ENCODE data around the gene BRSK2. TPM values are rescaled to one million over a fixed set of nuclear protein-coding genes. Genes with fewer than 3 reads are reported as not detected.

Gene BRSK2
- total RNA-seq, 4 donors from 2014 or later: 1.4 to 8.6 (median 2.0) TPM

DNA sequence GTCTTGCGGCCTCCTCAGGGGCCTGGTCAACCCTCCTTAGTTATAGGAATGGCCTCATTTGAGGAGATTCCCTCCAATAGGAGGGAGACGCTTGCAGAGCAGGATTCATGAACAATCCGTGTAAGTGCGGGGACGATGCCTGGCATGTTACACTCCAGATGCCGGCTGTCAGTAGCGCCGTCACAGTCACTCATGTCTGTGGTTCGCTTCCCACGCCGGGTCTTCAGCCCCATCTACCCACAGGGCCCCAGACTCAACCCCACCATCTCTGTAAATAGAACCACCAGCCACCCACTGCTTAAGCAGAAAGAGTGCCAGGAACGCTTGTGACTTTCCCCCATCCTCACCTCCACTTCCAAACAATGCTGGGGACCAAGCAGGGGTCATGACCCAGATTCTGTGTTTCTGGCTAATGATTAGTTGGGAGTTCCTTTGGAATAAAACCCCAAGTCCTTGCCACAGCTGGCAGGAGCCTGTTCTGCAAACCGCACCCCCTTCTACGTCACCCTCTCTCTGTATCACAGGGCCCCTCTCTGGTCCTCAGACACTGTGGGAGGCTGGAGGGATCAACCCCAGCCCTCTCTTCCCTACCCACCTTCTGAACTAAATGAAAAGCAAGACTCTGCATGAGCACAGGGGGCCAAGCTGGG lies 41.5 kb upstream of the BRSK2 start:
- TF ChIP-seq, protein P1, sequence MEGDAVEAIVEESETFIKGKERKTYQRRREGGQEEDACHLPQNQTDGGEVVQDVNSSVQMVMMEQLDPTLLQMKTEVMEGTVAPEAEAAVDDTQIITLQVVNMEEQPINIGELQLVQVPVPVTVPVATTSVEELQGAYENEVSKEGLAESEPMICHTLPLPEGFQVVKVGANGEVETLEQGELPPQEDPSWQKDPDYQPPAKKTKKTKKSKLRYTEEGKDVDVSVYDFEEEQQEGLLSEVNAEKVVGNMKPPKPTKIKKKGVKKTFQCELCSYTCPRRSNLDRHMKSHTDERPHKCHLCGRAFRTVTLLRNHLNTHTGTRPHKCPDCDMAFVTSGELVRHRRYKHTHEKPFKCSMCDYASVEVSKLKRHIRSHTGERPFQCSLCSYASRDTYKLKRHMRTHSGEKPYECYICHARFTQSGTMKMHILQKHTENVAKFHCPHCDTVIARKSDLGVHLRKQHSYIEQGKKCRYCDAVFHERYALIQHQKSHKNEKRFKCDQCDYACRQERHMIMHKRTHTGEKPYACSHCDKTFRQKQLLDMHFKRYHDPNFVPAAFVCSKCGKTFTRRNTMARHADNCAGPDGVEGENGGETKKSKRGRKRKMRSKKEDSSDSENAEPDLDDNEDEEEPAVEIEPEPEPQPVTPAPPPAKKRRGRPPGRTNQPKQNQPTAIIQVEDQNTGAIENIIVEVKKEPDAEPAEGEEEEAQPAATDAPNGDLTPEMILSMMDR (IDR thresholded peaks at IDR 0.05): no peak
- TF ChIP-seq EP300 (IDR thresholded peaks at IDR 0.05) (no peak), POLR2AphosphoS5 (IDR thresholded peaks at IDR 0.05) (no peak), POLR2A (IDR thresholded peaks at IDR 0.05) (no peak)
- Histone ChIP-seq H3K4me1 (no peaks in the 10 kb centered on the region), H3K27me3 (peaks cover 22% of the 10 kb centered on the region), H3K36me3 (no peaks in the 10 kb centered on the region), H3K9me3 (no peaks in the 10 kb centered on the region), H3K27ac (no peak overlapping the region), H3K4me3 (no peak overlapping the region)
- 80 to 87% methylated on average over 8 to 10 of the region's 14 CpGs for WGBS, 2 donors (ENCODE audit: low coverage in 1 of 2)
- no peak for ATAC-seq

DNA sequence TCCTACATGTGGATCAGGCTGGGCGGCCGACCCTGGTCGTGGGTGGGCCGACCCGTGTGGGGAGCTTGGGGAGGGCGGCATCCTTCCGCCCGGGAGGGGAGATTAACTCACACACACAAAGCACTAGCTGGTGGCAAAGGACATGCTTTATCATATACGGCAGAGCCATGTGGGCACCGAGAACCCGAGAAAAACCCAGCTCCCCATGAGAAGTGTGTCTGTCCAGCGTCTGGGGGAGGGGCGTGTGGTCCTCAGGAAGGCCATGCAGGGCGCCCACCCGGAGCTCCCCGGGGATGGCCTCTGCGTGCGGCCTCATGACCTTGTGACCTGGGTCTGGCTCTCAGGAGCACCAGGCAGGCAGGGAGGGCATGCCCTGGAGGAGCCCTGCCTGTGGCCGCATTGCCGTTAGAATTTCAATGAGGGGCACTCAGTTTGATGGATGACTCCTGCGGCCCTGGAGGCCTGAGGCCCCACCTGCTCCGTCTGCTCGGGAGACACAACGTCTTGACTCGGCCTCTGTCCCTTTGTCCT lies 40.9 kb upstream of the BRSK2 start:
- H3K4me3 ChIP-seq: no peak overlapping the region
- peaks cover 27% of the 10 kb centered on the region for H3K27me3 ChIP-seq
- H3K27ac ChIP-seq: no peak overlapping the region
- no peak for TF ChIP-seq EP300 (IDR thresholded peaks at IDR 0.05)
- no peak for TF ChIP-seq POLR2A (IDR thresholded peaks at IDR 0.05)
- TF ChIP-seq, protein P1 (IDR thresholded peaks at IDR 0.05): no peak
- TF ChIP-seq POLR2AphosphoS5 (IDR thresholded peaks at IDR 0.05): no peak
- H3K9me3 ChIP-seq: no peaks in the 10 kb centered on the region
- no peaks in the 10 kb centered on the region for H3K4me1 ChIP-seq
- no peak for ATAC-seq
- no peaks in the 10 kb centered on the region for H3K36me3 ChIP-seq
- WGBS, 2 donors (ENCODE audit: low coverage in 1 of 2): 30 to 90% methylated on average over 2 of the region's 25 CpGs

DNA sequence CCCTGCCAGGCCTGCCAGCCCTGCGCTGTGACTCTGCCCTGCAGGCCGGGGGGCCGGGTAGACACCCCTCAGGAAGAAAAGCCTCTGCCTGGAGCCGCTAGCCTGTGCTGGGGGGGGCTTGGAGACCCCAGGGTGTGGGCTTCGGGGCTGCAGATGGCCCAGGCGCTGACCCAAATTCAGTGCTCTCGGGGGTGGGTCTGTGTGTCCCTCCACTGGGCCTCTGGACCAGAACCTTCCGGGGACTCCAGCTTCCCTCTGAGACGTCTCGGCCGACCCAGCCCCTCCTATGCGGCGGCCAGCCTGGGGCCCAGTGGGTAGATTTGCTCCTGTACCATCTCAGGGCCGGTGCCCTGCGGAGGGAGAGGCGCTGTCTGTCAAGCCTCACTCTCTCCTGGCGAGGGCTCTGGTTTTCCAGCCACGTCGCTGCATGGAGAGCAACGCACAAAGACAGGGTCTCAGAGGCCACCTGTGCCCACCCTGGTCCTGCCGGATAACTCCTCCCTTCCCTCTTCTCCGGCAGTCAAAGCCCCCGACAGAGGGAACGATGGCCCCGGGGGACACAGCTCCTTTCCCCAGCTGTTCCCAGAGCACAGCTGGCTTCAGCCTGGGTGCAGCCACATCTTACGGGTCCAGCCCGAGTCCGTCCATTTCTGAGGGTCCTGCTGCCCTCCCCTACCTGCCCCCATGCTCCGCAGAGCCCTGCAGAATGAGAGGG lies 40.2 kb upstream of the BRSK2 start:
- 80% methylated on average over 2 of the region's 29 CpGs; no CpG with 5 or more reads in 1 of the 2 donors for WGBS, 2 donors (ENCODE audit: low coverage in 1 of 2)
- no peak overlapping the region for H3K27ac ChIP-seq
- H3K4me3 ChIP-seq: no peak overlapping the region
- no peaks in the 10 kb centered on the region for H3K4me1 ChIP-seq
- no peaks in the 10 kb centered on the region for H3K36me3 ChIP-seq
- no peak for TF ChIP-seq EP300 (IDR thresholded peaks at IDR 0.05)
- no peak for TF ChIP-seq POLR2A (IDR thresholded peaks at IDR 0.05)
- TF ChIP-seq POLR2AphosphoS5 (IDR thresholded peaks at IDR 0.05): no peak
- TF ChIP-seq, protein P1 (IDR thresholded peaks at IDR 0.05): no peak
- H3K27me3 ChIP-seq: peaks cover 34% of the 10 kb centered on the region
- H3K9me3 ChIP-seq: no peaks in the 10 kb centered on the region
- ATAC-seq: no peak

DNA sequence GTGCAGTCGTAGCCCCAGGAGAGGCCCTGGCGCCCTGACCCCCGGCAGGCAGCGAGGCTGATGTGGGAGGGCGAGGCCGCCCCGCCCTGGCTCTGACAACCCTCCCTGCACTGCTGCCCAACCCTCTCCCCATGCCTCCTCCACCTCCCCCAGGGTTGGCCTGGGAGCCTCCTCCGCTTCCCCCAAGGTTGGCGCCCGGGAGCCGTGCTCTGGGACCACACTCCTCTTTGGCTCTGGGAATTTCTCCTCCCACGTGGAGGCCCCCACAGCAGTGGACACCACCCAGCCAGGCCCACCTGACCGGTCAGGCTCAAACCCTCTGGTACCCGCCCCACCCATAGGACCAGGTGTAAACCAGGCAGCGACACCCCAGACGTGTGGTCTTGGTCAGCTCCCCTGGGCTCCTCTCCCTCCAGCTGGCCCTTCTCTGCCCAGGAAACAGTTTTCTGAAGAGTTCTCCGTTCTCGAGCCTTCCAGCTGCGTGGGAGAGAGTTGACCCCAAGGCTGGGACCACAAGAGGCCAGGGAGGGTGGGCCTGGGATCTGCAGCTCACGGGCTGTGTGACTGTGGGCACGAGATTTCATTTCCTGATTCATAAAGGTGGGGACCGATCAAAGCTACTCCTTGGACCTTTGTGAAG lies 39.5 kb upstream of the BRSK2 start:
- H3K4me3 ChIP-seq: no peak overlapping the region
- TF ChIP-seq POLR2AphosphoS5 (IDR thresholded peaks at IDR 0.05) (no peak), EP300 (IDR thresholded peaks at IDR 0.05) (no peak), POLR2A (IDR thresholded peaks at IDR 0.05) (no peak)
- TF ChIP-seq, protein P1 (IDR thresholded peaks at IDR 0.05): no peak
- no peak overlapping the region for H3K27ac ChIP-seq
- WGBS, 2 donors (ENCODE audit: low coverage in 1 of 2): 79% methylated on average over 3 of the region's 22 CpGs; no CpG with 5 or more reads in 1 of the 2 donors
- no peaks in the 10 kb centered on the region for H3K36me3 ChIP-seq
- no peak for ATAC-seq
- peaks cover 41% of the 10 kb centered on the region for H3K27me3 ChIP-seq
- no peaks in the 10 kb centered on the region for H3K4me1 ChIP-seq
- no peaks in the 10 kb centered on the region for H3K9me3 ChIP-seq

Data from gastroesophageal sphincter (tissue), 4 donors.